ENCODE results near the gene HMGB3.
"Not testable (repeated sequence)": the region's sequence is repeated elsewhere in the genome, so short reads cannot be mapped to it uniquely, and the experiment has no call there.

Gene HMGB3

DNA sequence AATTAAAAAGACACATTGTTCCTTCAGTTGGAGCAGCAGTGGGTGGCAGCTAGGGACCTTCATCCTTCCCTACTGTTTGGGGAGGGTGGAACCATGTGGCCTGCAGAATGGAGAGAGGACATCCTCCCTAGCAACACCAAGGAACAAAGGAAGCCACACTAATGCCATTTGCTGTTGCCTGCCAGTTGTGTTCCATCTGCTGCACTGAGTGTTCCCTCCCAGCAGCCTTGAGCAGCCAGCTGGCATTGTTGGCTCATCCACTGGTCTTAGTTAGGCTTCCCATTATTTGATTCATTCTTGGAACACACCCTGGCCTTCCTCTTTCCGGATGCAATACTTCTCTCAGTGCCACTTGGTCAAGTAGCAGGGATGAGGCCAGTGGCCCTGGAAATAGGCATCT lies 25.0 kb upstream of the HMGB3 start:
- Mint-ChIP-seq H3K9me3 (peaks cover 18% of the 10 kb centered on the region), H3K27me3 (ENCODE audit: low read depth) (no peaks in the 10 kb centered on the region), H3K4me1 (no peaks in the 10 kb centered on the region), H3K4me3 (no peak overlapping the region), H3K36me3 (ENCODE audit: low read depth) (no peaks in the 10 kb centered on the region), H3K27ac (no peak overlapping the region)
- TF ChIP-seq, protein P1, sequence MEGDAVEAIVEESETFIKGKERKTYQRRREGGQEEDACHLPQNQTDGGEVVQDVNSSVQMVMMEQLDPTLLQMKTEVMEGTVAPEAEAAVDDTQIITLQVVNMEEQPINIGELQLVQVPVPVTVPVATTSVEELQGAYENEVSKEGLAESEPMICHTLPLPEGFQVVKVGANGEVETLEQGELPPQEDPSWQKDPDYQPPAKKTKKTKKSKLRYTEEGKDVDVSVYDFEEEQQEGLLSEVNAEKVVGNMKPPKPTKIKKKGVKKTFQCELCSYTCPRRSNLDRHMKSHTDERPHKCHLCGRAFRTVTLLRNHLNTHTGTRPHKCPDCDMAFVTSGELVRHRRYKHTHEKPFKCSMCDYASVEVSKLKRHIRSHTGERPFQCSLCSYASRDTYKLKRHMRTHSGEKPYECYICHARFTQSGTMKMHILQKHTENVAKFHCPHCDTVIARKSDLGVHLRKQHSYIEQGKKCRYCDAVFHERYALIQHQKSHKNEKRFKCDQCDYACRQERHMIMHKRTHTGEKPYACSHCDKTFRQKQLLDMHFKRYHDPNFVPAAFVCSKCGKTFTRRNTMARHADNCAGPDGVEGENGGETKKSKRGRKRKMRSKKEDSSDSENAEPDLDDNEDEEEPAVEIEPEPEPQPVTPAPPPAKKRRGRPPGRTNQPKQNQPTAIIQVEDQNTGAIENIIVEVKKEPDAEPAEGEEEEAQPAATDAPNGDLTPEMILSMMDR (IDR thresholded peaks at IDR 0.05; ENCODE audit: unreplicated experiment in 3 of 3): no peak

DNA sequence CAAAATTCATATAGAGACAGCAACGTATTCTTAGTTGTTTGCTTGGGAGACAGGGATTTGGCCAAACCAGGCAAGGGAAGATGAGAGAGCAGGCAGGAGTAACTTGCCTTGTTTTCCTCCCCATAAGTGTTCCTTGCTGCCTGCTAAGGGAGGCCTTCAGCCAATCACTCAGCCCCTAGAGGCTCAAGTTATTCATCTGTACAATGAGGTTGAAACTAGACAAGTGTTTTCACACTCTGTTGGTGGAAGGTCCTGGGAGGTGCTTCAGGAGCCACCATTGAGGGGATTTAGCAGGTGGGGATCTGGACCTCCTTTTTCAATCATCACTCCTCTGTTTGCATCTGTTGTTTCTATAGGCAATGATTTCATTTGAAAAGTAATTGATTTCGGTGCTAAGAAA lies 23.6 kb upstream of the HMGB3 start:
- H3K4me1 Mint-ChIP-seq: no peaks in the 10 kb centered on the region
- H3K27me3 Mint-ChIP-seq (ENCODE audit: low read depth): no peaks in the 10 kb centered on the region
- H3K4me3 Mint-ChIP-seq: no peak overlapping the region
- no peaks in the 10 kb centered on the region for H3K36me3 Mint-ChIP-seq (ENCODE audit: low read depth)
- H3K27ac Mint-ChIP-seq: no peak overlapping the region
- TF ChIP-seq, protein P1 (IDR thresholded peaks at IDR 0.05; ENCODE audit: unreplicated experiment in 3 of 3): no peak
- H3K9me3 Mint-ChIP-seq: peaks cover 18% of the 10 kb centered on the region

DNA sequence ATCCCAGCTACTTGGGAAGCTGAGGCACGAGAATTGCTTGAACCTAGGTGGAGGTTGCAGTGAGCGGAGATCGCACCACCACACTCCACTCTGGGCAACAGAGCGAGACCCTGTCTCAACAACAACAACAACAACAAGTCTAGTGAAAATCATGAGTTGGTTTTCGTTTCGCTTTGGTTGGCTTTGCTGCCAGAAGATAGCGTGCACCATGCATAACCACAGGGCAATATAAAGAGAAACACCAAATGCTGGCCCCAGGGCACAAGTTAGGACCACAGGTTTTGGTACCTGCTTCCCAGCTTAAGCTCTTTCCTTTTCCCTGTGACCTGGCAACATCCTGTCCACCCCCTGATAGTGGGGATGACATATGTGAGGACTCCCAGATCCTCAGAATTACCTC lies 21.5 kb upstream of the HMGB3 start:
- TF ChIP-seq, protein P1 (IDR thresholded peaks at IDR 0.05; ENCODE audit: unreplicated experiment in 3 of 3): no peak
- Mint-ChIP-seq H3K27ac (no peak overlapping the region), H3K4me1 (no peaks in the 10 kb centered on the region), H3K36me3 (ENCODE audit: low read depth) (no peaks in the 10 kb centered on the region), H3K9me3 (peaks cover 9% of the 10 kb centered on the region), H3K27me3 (ENCODE audit: low read depth) (peaks cover 8% of the 10 kb centered on the region), H3K4me3 (no peak overlapping the region)

DNA sequence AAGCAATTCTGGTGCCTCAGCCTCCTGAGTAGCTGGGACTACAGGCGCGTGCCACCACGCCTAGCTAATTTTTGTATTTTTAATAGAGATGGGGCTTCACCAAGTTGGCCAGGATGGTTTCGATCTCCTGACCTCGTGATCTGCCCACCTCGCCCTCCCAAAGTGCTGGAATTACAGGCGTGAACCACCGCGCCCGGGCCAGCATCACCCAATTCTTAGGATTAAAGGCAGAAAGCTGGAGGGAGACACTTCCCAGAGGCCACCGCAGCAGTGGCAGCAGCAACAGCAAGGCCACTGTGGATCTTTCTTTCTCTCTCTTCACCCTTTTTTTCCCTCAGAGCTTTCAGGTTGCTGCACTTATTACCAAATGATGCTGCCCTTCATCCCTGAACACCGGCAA lies 18.7 kb upstream of the HMGB3 start:
- H3K4me3 Mint-ChIP-seq; H3K27ac Mint-ChIP-seq; H3K36me3 Mint-ChIP-seq (ENCODE audit: low read depth); H3K27me3 Mint-ChIP-seq (ENCODE audit: low read depth); H3K4me1 Mint-ChIP-seq: not testable (repeated sequence)
- peaks cover 14% of the 10 kb centered on the region for H3K9me3 Mint-ChIP-seq

DNA sequence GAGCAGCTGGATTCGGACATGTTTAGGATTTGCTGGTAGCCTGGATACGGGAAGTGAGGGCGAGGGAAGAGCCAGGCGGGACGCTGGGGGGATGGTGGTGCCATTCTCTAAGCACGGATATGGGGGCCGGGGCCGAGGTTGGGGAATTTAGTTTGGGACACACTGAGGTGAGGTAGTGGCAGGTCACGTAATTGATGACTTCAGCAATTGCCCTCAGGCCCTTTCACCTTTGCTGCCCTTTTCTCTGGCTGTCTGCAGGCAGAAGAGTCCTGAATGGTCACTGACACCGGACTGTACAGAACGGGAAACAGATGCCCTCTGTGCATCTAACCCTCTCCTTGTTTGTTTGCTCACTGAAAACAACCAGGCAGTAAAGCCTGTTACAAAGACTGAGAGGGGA lies 16.9 kb upstream of the HMGB3 start:
- no peaks in the 10 kb centered on the region for H3K36me3 Mint-ChIP-seq (ENCODE audit: low read depth)
- TF ChIP-seq, protein P1 (IDR thresholded peaks at IDR 0.05; ENCODE audit: unreplicated experiment in 3 of 3): no peak
- no peak overlapping the region for H3K4me3 Mint-ChIP-seq
- H3K4me1 Mint-ChIP-seq: no peaks in the 10 kb centered on the region
- peaks cover 16% of the 10 kb centered on the region for H3K9me3 Mint-ChIP-seq
- H3K27me3 Mint-ChIP-seq (ENCODE audit: low read depth): peaks cover 8% of the 10 kb centered on the region
- H3K27ac Mint-ChIP-seq: no peak overlapping the region

DNA sequence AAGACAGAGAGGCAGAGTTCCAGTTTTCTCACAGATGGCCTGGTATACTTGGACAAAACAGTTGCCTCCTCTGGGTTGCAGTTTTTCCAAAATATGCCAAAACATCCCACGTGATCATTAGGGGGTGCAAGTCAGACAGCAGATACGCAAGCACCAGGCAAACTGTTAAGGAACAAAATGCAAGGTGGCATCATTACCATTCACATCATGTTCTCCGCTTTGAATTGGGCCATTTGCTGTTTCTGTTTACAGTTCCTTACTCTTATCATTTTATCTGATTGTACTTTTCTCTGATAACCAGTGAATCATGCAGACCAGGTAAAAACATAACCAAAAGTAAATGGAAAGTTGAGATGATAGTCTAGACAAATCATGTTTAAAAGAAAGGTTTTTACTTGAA lies 16.4 kb upstream of the HMGB3 start:
- H3K36me3 Mint-ChIP-seq (ENCODE audit: low read depth): no peaks in the 10 kb centered on the region
- no peak overlapping the region for H3K27ac Mint-ChIP-seq
- H3K4me1 Mint-ChIP-seq: no peaks in the 10 kb centered on the region
- H3K9me3 Mint-ChIP-seq: peaks cover 19% of the 10 kb centered on the region
- no peak overlapping the region for H3K4me3 Mint-ChIP-seq
- TF ChIP-seq, protein P1 (IDR thresholded peaks at IDR 0.05; ENCODE audit: unreplicated experiment in 3 of 3): no peak
- peaks cover 8% of the 10 kb centered on the region for H3K27me3 Mint-ChIP-seq (ENCODE audit: low read depth)
